LNCaP clone FGC (cell line): ENCODE data around the gene ADARB2.

ENCODE experiments used
- DNase-seq: peaks from one replicate; pipeline ENCODE4 v3.0.0-alpha.2; 2011; ENCODE audit warnings: low read depth
- H3K4me3 ChIP-seq: 2 replicates; pipeline ENCODE4 v1.5.1; 2011; ENCODE audit warnings: mild to moderate bottlenecking, low read depth, low read length, control low read depth
- CTCF ChIP-seq: IDR thresholded peaks from 2 replicates; pipeline ENCODE4 v1.5.1; 2012; ENCODE audit warnings: mild to moderate bottlenecking; ENCODE audit not compliant: control insufficient read depth, insufficient read depth; ENCODE audit errors: extremely low read depth

Gene ADARB2

GRCh38 chr10:1199897-1200721 lies 537.2 kb downstream of the ADARB2 start:
- DNase-seq = no peak
- no peak for TF ChIP-seq CTCF
- H3K4me3 ChIP-seq = no peak overlapping the region

- no peak overlapping the region for H3K4me3 ChIP-seq
- no peak for TF ChIP-seq CTCF
- no peak for DNase-seq
Observed at GRCh38 chr10:1199345-1199673, 538.0 kb downstream of the ADARB2 start.

GRCh38 chr10:1198453-1199344 lies 538.6 kb downstream of the ADARB2 start:
- TF ChIP-seq CTCF = no peak
- no peak overlapping the region for H3K4me3 ChIP-seq
- no peak for DNase-seq

- no peak for TF ChIP-seq CTCF
- no peak for DNase-seq
- H3K4me3 ChIP-seq = no peak overlapping the region
Observed at GRCh38 chr10:1197384-1197783, 539.9 kb downstream of the ADARB2 start.

- H3K4me3 ChIP-seq = no peak overlapping the region
- no peak for TF ChIP-seq CTCF
- DNase-seq = no peak
Observed at GRCh38 chr10:1196656-1197055, 540.7 kb downstream of the ADARB2 start.

GRCh38 chr10:1195828-1196227 lies 541.5 kb downstream of the ADARB2 start:
- TF ChIP-seq CTCF = no peak
- no peak for DNase-seq
- no peak overlapping the region for H3K4me3 ChIP-seq
